ENCODE data around the gene CFAP69. TPM values are rescaled to one million over a fixed set of nuclear protein-coding genes. Genes with fewer than 3 reads are reported as not detected.
"Not testable (repeated sequence)": the region's sequence is repeated elsewhere in the genome, so short reads cannot be mapped to it uniquely, and the experiment has no call there.

CFAP69 gene
- total RNA-seq, 2 experiments from 2014 or later, result not detected

- CTCF ChIA-PET, result interaction anchor here (0.9 to 1.2 kb wide), 4 partner anchors 9 to 168 kb away, joined by 3 to 4 read pairs (median 3); no protein-coding TSS in a partner anchor
- no peaks in the 10 kb centered on the region for H3K27me3 Mint-ChIP-seq
- peak within 1 kb of the TSS; percentile 100 for H3K27ac Mint-ChIP-seq
- H3K9me3 Mint-ChIP-seq, result peaks cover 2% of the 10 kb centered on the region
- peak within 1 kb of the TSS; percentile 93 for H3K4me3 Mint-ChIP-seq
- DNase-seq, result peak; percentile 94
- peaks cover 9% of the 10 kb centered on the region for H3K36me3 Mint-ChIP-seq (ENCODE audit: low read depth)
- POLR2A ChIA-PET, result no interaction called here
- peaks cover 37% of the 10 kb centered on the region for H3K4me1 Mint-ChIP-seq
These were observed 101.6 kb downstream of the CFAP69 start, which contains the start of gene GTPBP10 for GRCh38 chr7:90346336-90347125. GTPBP10 (plus strand) TSS chr7:90346716; CDS start chr7:90346742, 26 bp downstream.

DNA sequence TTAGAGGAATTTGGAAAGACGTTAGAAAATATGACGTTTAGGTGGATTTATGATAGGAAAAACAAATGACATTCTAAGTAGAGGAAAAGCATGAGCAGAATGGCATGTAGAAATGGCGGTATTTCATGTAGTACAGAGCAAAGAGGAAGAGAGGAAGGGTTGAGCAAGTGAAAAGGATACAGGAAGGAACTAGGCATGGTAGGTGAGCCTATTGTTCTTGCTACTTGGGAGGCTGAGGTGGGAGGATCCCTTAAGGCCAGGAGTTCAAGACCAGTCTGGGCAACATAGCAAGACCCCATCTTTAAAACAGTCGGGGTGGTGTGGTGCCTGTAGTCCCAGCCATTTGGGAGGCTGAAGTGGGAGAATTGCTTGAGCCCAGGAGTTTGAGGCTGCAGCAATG, 102.8 kb downstream of the CFAP69 start:
- ChIA-PET CTCF (interaction anchor here (1.2 kb wide), 1 partner anchor 73 kb away, joined by 3 read pairs; no protein-coding TSS in a partner anchor), POLR2A (no interaction called here)
- no peak for DNase-seq
- peak overlapping the region; percentile 100 for H3K27ac Mint-ChIP-seq
- H3K36me3 Mint-ChIP-seq (ENCODE audit: low read depth), result peaks cover 15% of the 10 kb centered on the region
- H3K4me3 Mint-ChIP-seq, result peak overlapping the region; percentile 93
- no peaks in the 10 kb centered on the region for H3K27me3 Mint-ChIP-seq
- H3K9me3 Mint-ChIP-seq, result peaks cover 2% of the 10 kb centered on the region
- peaks cover 39% of the 10 kb centered on the region for H3K4me1 Mint-ChIP-seq

DNA sequence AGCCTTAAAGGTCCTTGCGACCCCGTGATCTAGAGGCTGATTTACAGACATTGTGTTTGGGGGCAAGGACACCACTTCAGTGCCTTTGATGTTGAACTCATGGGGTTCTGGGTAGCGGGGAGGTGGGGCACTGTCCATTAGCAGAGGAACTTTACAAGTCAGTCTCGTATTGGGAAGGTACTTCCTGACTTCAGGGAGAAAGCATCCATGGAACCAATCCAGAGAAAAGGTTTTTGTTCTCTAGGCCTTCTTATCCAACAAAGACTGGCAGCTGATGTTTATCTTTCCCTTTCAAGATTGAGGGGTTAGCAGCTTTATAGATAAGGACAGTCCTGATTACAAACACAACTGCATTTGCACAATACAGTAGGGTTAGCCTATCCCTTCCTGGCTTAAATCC, 104.3 kb downstream of the CFAP69 start:
- H3K9me3 Mint-ChIP-seq, result peaks cover 2% of the 10 kb centered on the region
- POLR2A ChIA-PET, result no interaction called here
- no peak overlapping the region for H3K4me3 Mint-ChIP-seq
- peaks cover 25% of the 10 kb centered on the region for H3K36me3 Mint-ChIP-seq (ENCODE audit: low read depth)
- no peaks in the 10 kb centered on the region for H3K27me3 Mint-ChIP-seq
- DNase-seq, result no peak
- H3K4me1 Mint-ChIP-seq, result peaks cover 40% of the 10 kb centered on the region
- CTCF ChIA-PET, result no interaction called here
- H3K27ac Mint-ChIP-seq, result no peak overlapping the region

- Mint-ChIP-seq H3K36me3 (ENCODE audit: low read depth) (peaks cover 26% of the 10 kb centered on the region), H3K4me1 (peaks cover 38% of the 10 kb centered on the region)
- CTCF ChIA-PET, H3K4me3 Mint-ChIP-seq, H3K27me3 Mint-ChIP-seq, H3K9me3 Mint-ChIP-seq, POLR2A ChIA-PET, DNase-seq, H3K27ac Mint-ChIP-seq: not testable (repeated sequence)
These were observed 105.1 kb downstream of the CFAP69 start for GRCh38 chr7:90350032-90350431.

DNA sequence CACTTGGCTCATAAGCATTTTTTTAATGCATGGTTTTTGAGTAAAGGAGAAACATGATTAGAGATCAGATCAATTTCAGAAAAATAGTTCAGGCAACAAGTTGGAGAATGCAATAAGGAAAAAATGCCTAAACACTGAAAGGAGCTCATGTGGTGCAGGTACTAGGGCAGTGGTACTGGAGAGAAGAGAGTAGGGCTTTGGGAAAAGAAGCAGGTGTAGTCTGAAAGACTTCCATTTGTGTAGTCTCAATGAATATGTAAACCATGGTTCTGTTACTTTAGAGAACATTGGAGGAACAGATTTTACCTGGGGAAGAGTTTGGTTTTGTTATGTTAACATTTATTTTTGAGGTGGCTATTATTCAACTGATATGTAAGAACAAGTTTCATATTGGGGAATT, 107.0 kb downstream of the CFAP69 start:
- no peaks in the 10 kb centered on the region for H3K27me3 Mint-ChIP-seq
- H3K9me3 Mint-ChIP-seq, result peaks cover 11% of the 10 kb centered on the region
- CTCF ChIA-PET, result interaction anchor here (0.7 kb wide), 1 partner anchor 172 kb away, joined by 3 read pairs; no protein-coding TSS in a partner anchor
- no peak overlapping the region for H3K4me3 Mint-ChIP-seq
- H3K36me3 Mint-ChIP-seq (ENCODE audit: low read depth), result peaks cover 44% of the 10 kb centered on the region
- DNase-seq, result no peak
- H3K4me1 Mint-ChIP-seq, result peaks cover 29% of the 10 kb centered on the region
- POLR2A ChIA-PET, result no interaction called here
- no peak overlapping the region for H3K27ac Mint-ChIP-seq

Other genes starting within 250 kb of the CFAP69 start
- not detected for gene STEAP1, start 90.7 kb upstream of the CFAP69 start, total RNA-seq
- gene STEAP2, start 33.4 kb upstream of the CFAP69 start, total RNA-seq, result not detected
- not detected for gene FAM237B, start 76.1 kb downstream of the CFAP69 start, total RNA-seq
- gene GTPBP10, start 101.5 kb downstream of the CFAP69 start, total RNA-seq, result 10 to 100 TPM; 24.0 to 30.1 TPM
- gene CLDN12, start 158.3 kb downstream of the CFAP69 start, total RNA-seq, result 1 to 10 TPM; 2.4 TPM
- not detected for gene PTTG1IP2, start 224.5 kb downstream of the CFAP69 start, total RNA-seq

All from activated CD4-positive, alpha-beta T cell treated with anti-CD3 and anti-CD28 coated beads, Interleukin-2, amount 10 ng/mL, durations not matched to agents 7 days and 5 days (primary cell).